Stimulated activated CD4-positive, alpha-beta T cell treated with anti-CD3 and anti-CD28 coated beads, Interleukin-15, amount 100 ng/mL, for 24 hours (primary cell): ENCODE measurements around the gene ACTN4.
A peak's percentile ranks its signal among the peaks of the same experiment; 100 is the strongest.

Source experiments
- DNase-seq: peaks from one replicate; pipeline ENCODE4 v3.0.0-alpha.2; 2020

Gene ACTN4

GRCh38 chr19:38727868-38728660, 80.6 kb downstream of the ACTN4 start:
- DNase-seq: no peak

- DNase-seq: no peak
Observed at GRCh38 chr19:38728752-38729541, 81.5 kb downstream of the ACTN4 start.

GRCh38 chr19:38729653-38730469, 82.4 kb downstream of the ACTN4 start:
- DNase-seq: peak; percentile 87

GRCh38 chr19:38730470-38730730, 83.0 kb downstream of the ACTN4 start:
- DNase-seq: no peak

GRCh38 chr19:38730731-38731589, 83.5 kb downstream of the ACTN4 start:
- DNase-seq: no peak

GRCh38 chr19:38731654-38732301, 84.3 kb downstream of the ACTN4 start:
- no peak for DNase-seq

- DNase-seq: no peak
Observed at GRCh38 chr19:38733241-38733492, 85.7 kb downstream of the ACTN4 start.

GRCh38 chr19:38733493-38734175, 86.2 kb downstream of the ACTN4 start:
- no peak for DNase-seq

- no peak for DNase-seq
Observed at GRCh38 chr19:38734176-38734425, 86.7 kb downstream of the ACTN4 start.

GRCh38 chr19:38734426-38735256, 87.2 kb downstream of the ACTN4 start:
- DNase-seq: peak; percentile 32

- peak; percentile 23 for DNase-seq
Observed at GRCh38 chr19:38735257-38735686, 87.8 kb downstream of the ACTN4 start.

GRCh38 chr19:38736036-38736412, 88.6 kb downstream of the ACTN4 start:
- DNase-seq: peak; percentile 75

- DNase-seq: peak; percentile 82
Observed at GRCh38 chr19:38736413-38737280, 89.2 kb downstream of the ACTN4 start.

GRCh38 chr19:38737281-38737865, 89.9 kb downstream of the ACTN4 start:
- DNase-seq: no peak

- no peak for DNase-seq
Observed at GRCh38 chr19:38737921-38738737, 90.7 kb downstream of the ACTN4 start.

- peak; percentile 24 for DNase-seq
Observed at GRCh38 chr19:38739440-38740256, 92.2 kb downstream of the ACTN4 start.

GRCh38 chr19:38740257-38740592, 92.8 kb downstream of the ACTN4 start:
- no peak for DNase-seq

GRCh38 chr19:38740932-38741331, 93.5 kb downstream of the ACTN4 start:
- no peak for DNase-seq
